ENCODE measurements around the gene WDR82. TPM values are rescaled to one million over a fixed set of nuclear protein-coding genes. Genes with fewer than 3 reads are reported as not detected.

Gene WDR82
- polyA plus RNA-seq (2013, experiment 1 of 2; ENCODE audit: insufficient read length): 79.7 TPM
- 76.4 TPM for polyA plus RNA-seq (2013, experiment 2 of 2; ENCODE audit: insufficient read length)

GRCh38 chr3:52278510-52279069 lies at the start of gene WDR82:
WDR82 (minus strand) TSS chr3:52278649; CDS start chr3:52278361, 288 bp downstream.
- DNase-seq: peak; percentile 94

GRCh38 chr3:52327486-52328290 lies 49.2 kb upstream of the WDR82 start:
- no peak for DNase-seq

- DNase-seq: no peak
These were observed 48.5 kb upstream of the WDR82 start for GRCh38 chr3:52326976-52327375.

- DNase-seq: no peak
These were observed 47.2 kb upstream of the WDR82 start for GRCh38 chr3:52325686-52326085.

- no peak for DNase-seq
These were observed 46.2 kb upstream of the WDR82 start for GRCh38 chr3:52324676-52325075.

GRCh38 chr3:52323526-52324295 lies 45.3 kb upstream of the WDR82 start:
- no peak for DNase-seq

- no peak for DNase-seq
These were observed 44.0 kb upstream of the WDR82 start for GRCh38 chr3:52322466-52322865.

GRCh38 chr3:52321481-52321880 lies 43.0 kb upstream of the WDR82 start:
- no peak for DNase-seq

- DNase-seq: no peak
These were observed 41.6 kb upstream of the WDR82 start for GRCh38 chr3:52319921-52320595.

GRCh38 chr3:52318186-52318816 lies 39.9 kb upstream of the WDR82 start:
- DNase-seq: no peak

- DNase-seq: peak; percentile 33
These were observed 39.0 kb upstream of the WDR82 start for GRCh38 chr3:52317208-52318000.

- DNase-seq: no peak
These were observed 37.7 kb upstream of the WDR82 start, which contains the start of gene DNAH1 for GRCh38 chr3:52315977-52316764. DNAH1 (plus strand) TSS chr3:52316319; CDS start chr3:52322443, 6,124 bp downstream.

GRCh38 chr3:52315006-52315405 lies 36.6 kb upstream of the WDR82 start:
- DNase-seq: no peak

- no peak for DNase-seq
These were observed 36.0 kb upstream of the WDR82 start for GRCh38 chr3:52314489-52314888.

GRCh38 chr3:52313774-52314188 lies 35.3 kb upstream of the WDR82 start:
- no peak for DNase-seq

GRCh38 chr3:52313188-52313773 lies 34.8 kb upstream of the WDR82 start:
- no peak for DNase-seq

GRCh38 chr3:52311576-52312119 lies 33.2 kb upstream of the WDR82 start:
- no peak for DNase-seq

- no peak for DNase-seq
These were observed 32.6 kb upstream of the WDR82 start for GRCh38 chr3:52310861-52311575.

- no peak for DNase-seq
These were observed 29.9 kb upstream of the WDR82 start for GRCh38 chr3:52308308-52308707.

Data from fibroblast of skin of abdomen (primary cell).